ENCODE results near the gene FCHSD1.

FCHSD1 gene

DNA sequence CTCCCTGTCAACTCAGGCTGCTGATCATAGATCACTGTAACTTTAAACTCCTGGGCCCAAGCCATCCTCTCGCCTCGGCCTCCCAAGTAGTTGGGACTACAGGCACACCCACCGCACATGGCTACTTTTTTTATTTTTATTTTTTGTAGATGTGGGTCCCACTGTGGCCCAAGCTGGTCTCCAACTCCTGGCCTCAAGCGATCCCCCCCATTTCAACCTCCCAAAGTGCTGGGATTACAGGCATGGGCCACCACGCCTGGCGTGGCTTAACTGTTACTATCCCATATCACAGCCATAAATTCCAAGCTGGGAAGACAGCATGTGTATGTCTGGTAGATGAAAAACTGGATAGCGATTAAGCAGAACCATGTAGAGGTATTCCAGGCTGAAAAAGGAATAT, 15.6 kb downstream of the FCHSD1 start:
- in situ Hi-C loops (cut with MboI; ENCODE audit: low sequenced_read_pairs, unreplicated experiment): no loop called here
- TF ChIP-seq, protein P1, sequence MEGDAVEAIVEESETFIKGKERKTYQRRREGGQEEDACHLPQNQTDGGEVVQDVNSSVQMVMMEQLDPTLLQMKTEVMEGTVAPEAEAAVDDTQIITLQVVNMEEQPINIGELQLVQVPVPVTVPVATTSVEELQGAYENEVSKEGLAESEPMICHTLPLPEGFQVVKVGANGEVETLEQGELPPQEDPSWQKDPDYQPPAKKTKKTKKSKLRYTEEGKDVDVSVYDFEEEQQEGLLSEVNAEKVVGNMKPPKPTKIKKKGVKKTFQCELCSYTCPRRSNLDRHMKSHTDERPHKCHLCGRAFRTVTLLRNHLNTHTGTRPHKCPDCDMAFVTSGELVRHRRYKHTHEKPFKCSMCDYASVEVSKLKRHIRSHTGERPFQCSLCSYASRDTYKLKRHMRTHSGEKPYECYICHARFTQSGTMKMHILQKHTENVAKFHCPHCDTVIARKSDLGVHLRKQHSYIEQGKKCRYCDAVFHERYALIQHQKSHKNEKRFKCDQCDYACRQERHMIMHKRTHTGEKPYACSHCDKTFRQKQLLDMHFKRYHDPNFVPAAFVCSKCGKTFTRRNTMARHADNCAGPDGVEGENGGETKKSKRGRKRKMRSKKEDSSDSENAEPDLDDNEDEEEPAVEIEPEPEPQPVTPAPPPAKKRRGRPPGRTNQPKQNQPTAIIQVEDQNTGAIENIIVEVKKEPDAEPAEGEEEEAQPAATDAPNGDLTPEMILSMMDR (IDR thresholded peaks at IDR 0.05; ENCODE audit: borderline replicate concordance, control extremely low read depth, extremely low read depth, insufficient read depth, missing control alignments): no peak
- DNase-seq (ENCODE audit: low spot score): no peak

DNA sequence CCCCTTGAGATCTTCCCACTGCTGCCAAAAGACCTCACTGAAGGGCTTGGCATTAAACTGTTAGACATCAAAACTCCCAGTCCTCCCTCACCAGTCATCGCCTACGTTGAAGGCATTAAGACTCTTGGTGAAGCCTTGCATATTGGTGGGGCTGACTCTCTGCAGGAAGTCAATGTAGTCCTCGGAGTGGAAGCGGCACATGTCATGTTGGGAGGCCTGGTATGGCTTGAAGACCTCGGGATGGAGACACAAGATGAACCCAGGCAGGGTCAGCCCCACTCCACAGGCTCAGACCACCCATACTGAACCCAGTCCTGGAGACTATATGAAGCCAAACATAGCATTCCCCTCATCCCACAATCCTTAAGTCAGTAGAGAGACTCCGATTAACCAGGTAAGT, 16.5 kb downstream of the FCHSD1 start:
- DNase-seq (ENCODE audit: low spot score): no peak
- TF ChIP-seq, protein P1 (IDR thresholded peaks at IDR 0.05; ENCODE audit: borderline replicate concordance, control extremely low read depth, extremely low read depth, insufficient read depth, missing control alignments): no peak
- in situ Hi-C loops (cut with MboI; ENCODE audit: low sequenced_read_pairs, unreplicated experiment): no loop called here

DNA sequence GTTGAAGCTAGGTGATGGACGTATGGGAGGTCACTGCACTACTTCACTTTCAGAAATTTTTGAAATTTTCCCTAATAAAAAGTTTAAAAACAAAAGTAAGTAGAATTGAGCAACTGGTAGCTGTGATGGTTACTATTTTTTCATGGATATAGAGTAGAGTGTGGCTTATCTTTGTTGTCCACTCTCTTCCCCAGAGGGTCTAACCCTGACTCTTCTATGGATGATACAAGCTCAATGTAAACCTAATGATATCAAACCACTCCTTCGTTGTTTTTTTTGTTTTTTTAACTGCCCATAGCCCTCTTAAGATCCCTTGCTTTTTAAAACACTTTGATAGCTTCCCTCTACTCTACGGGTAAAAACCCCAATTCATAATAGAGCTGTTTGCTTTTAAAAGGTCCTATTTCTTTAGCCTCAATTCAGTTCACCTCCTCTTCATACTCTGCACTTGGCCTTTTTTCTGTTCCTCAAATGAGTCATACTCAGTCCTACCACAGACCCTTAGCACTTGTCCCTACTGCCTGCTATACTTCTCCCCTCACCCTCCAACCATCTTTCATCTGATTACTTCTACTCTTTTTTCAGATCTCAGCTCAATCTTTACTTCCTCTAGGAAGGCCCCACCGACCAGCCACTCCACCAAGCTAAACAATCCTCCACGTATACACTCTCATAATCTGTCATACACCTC, 17.2 kb downstream of the FCHSD1 start:
- peak; percentile 78 for DNase-seq (ENCODE audit: low spot score)
- in situ Hi-C loops (cut with MboI; ENCODE audit: low sequenced_read_pairs, unreplicated experiment): no loop called here
- TF ChIP-seq, protein P1 (IDR thresholded peaks at IDR 0.05; ENCODE audit: borderline replicate concordance, control extremely low read depth, extremely low read depth, insufficient read depth, missing control alignments): no peak

DNA sequence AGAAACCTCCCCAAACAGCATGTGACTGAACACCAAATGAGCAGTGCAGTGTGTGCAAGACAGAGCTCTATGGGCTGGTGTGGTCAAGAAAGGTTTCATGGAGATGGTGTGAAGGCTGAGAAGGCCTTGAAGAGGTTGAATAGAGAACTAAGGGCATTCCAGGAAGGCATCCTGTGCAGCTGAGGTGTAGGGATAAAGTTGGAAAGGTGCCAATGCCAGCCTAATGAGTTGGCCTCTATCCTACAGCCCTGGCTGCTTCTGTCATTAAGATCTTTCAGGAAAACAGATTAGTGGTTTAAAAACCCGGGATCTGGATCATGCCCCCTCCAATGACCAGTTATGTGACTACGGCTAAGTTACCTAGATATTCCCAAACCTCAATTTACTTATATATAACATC, 18.6 kb downstream of the FCHSD1 start:
- in situ Hi-C loops (cut with MboI; ENCODE audit: low sequenced_read_pairs, unreplicated experiment): no loop called here
- DNase-seq (ENCODE audit: low spot score): no peak

DNA sequence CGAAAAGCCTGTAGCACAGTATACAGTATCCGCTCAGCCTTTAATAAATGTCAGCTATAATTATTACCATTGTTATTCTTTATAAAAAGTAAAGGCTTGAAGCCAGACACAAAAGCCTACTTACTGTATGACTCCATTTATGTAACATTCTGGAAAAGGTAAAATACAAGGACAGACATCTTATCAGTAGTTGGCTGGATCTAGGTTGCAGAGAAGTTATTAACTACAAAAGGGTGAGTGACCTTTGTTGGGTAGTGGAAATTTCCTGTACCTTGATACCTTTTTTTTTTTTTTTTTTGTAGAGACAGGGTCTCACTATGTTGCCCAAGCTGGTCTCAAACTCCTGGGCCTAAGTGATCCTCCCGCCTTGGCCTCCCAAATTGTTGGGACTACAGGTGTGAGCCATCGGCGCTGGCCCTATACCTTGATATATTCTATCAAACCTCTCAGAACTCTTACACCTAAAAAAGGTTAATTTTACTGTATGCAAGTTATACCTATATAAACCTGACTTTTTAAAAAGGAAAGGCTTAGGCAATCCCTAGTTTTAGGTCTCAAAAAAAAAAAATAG, 20.6 kb downstream of the FCHSD1 start:
- TF ChIP-seq, protein P1 (IDR thresholded peaks at IDR 0.05; ENCODE audit: borderline replicate concordance, control extremely low read depth, extremely low read depth, insufficient read depth, missing control alignments): no peak
- no peak for DNase-seq (ENCODE audit: low spot score)
- in situ Hi-C loops (cut with MboI; ENCODE audit: low sequenced_read_pairs, unreplicated experiment): no loop called here

More for the DNA sequence above, 18.6 kb downstream of the FCHSD1 start:
- TF ChIP-seq, protein P1 (IDR thresholded peaks at IDR 0.05; ENCODE audit: borderline replicate concordance, control extremely low read depth, extremely low read depth, insufficient read depth, missing control alignments): no peak

DNA sequence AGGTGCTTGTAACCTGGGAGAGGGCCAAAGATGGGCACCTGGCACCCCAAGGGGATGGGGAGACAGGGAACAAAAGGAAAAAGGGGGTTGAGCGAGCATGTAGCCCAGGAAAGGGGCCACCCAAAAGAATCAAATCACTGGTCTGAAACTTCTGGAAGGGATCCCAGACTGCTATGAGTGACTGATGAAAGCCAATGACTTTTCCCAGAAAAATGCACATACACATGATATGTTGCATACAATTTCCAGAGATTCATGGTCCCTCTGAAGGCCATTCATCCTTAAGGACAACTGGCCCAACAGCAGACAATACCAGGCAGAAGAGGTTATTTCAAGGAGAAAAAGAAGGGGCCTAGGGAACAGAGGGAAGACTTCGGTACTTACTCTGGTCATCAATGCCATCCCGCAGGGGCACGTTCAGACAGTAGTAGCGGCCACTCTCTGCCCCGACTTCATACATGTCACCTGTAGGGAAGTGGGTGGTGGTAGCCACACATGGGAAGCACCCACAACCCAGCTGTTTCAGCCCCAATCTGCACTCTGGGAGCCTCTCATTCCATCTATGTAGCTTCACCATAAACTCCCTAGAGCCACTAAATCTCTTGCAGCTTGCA, 22.9 kb downstream of the FCHSD1 start:
- no peak for DNase-seq (ENCODE audit: low spot score)
- in situ Hi-C loops (cut with MboI; ENCODE audit: low sequenced_read_pairs, unreplicated experiment): no loop called here
- TF ChIP-seq, protein P1 (IDR thresholded peaks at IDR 0.05; ENCODE audit: borderline replicate concordance, control extremely low read depth, extremely low read depth, insufficient read depth, missing control alignments): no peak

Data from GM13976 (cell line).